GM19468 (cell line): Measurements from ENCODE around the gene DLG3.

Experiments used
- ATAC-seq: cut with Tn5 transposase; IDR thresholded peaks from one replicate; pipeline ENCODE4 v1.9.1; 2021; ENCODE audit warnings: mild to moderate bottlenecking, moderate library complexity, moderate number of reproducible peaks; ENCODE audit not compliant: unreplicated experiment; ENCODE audit errors: extremely low read depth

DLG3 gene

GRCh38 chrX:70436343-70436742, 8.3 kb upstream of the DLG3 start:
- no peak for ATAC-seq

DNA sequence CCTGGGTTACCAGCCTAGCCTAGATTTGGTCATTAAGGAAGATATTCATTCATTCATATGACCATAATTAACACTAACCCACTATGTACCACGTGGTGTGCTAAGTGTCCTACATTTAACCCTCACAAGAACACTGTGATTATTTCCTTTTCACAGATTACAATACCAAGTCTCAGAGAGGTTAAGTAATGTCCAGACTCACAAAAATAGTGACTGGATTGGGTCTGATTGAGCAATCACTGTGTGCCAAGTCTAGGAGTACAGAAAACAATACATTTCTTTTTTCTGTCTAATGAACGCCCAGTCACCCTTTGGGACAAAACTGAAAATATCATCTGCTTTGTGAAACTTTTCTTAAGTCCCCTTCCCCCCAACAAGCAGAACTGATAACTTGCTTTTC, 7.6 kb upstream of the DLG3 start:
- ATAC-seq = no peak

GRCh38 chrX:70437921-70438665, 6.5 kb upstream of the DLG3 start:
- no peak for ATAC-seq

DNA sequence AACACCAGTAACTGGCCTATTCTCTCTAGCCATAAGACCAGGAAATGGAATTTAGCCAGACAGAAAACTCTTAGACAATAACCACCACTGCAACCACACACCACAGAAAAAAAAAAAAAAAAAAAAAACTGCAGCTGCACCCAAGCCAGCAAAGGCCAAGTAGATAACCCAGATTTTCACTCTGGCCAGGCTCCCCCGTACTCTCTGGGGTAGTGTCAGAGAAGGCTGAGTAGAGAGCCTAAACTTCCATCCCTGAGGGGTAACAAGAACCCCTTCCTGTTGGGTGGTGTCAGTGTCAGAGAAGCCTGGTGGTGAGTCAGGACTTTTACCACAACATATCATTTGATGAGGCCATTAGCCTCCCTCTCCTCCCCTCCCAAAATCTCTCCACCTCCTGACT, 5.6 kb upstream of the DLG3 start:
- ATAC-seq = no peak

DNA sequence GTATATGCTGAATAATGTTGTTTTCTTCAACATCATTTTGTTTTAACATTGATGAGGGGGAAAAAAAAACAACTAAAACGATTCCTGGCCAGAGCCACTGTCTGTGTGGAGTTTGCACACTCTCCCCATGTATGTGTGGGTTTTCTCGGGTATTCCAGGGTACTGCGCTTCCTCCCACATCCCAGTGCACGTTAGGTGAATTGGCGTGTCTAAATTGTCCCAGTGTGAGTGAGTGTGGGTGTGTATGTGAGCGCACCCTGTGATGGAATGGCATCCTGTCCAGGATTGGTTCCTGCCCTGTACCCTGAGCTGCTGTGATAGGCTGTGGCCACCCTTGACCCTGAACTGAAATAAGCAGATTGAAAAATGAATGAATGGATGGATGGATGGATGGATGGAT, 2.4 kb upstream of the DLG3 start:
- ATAC-seq = no peak

DNA sequence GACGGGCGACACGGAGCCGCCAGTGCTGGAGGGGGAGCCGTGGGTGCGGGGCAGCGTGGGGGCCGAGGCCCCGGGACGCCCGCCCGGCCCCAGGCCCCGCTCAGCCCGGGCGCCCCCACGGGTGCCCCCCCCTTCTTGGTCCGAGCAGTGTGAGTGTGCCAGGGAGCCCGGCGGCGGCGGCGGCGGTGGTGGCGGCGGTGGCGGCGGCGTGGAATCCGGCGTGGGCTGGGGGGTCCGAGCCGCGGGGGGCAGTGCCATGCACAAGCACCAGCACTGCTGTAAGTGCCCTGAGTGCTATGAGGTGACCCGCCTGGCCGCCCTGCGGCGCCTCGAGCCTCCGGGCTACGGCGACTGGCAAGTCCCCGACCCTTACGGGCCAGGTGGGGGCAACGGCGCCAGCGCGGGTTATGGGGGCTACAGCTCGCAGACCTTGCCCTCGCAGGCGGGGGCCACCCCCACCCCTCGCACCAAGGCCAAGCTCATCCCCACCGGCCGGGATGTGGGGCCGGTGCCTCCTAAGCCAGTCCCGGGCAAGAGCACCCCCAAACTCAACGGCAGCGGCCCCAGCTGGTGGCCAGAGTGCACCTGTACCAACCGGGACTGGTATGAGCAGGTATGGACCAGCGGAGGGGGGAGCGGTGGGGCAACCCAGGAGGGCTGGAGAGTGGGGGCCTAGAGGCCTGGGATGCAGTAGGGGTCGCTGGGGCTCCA, 466 bp downstream of the DLG3 start:
- no peak for ATAC-seq

DNA sequence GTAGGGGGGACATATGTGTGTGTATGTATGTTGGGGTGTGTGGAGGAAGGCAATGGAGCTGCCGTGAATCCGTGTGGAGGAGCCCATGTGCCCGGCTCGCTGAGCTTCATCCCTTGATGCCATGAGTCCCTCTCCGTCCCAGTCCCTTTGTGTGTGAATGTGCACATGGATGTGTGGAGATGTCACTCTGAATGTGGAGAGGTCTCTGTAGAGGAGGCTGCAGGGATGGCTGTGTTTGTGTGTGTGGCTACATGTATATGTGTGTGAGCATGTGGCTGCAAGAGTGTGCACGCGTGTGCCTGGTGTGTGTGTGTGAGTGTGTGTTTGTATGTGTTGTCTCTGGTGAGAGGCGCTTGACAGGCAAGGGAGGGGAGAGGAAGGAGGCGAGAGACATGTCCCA, 1.3 kb downstream of the DLG3 start:
- no peak for ATAC-seq

DNA sequence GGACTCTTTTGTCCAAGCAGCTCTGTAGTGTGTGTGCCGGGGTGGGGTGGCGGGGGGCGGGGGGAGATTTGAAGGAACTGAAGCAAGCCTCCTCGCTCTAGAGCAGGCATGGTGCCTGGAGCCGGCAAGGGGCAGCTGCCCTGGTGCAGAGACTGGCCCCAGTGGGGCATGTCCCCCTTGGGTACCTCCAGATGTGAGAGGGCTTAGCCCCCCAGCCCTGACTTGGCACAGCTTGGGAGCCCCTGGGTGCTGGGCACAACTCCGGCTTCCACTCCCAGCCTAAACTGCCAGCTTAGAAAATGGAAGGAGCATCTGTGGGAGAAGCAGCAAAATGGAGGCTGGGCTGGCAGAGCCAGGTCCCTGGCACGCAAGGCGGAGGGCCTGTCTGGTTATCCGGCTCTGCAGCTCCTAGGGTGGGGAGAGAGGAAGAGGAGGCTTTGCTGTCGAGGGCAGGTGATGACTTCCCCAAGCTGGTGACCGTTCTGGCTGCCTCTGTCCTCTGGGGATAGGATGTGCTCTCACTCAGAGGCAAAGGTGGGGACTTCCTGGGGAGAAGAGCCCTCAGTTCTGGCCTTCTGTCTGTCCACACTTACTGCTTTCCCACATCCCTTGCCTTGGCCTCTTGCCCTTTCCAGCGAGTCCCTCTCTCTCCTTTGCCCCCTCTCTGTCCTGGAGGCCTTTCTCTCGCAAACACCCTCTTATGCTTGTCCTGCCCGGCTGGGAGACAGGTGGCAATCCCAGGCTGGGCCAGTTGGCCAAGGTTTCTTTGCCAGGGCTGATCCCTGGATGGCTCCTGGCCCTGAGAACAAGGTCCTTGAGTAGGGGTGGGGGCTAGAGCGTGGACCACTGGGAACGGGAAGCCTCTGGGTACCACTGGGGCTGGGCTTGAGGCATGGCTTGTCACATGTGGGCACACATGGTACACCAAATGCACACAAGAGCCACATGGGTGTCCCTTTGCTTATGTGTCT, 2.0 kb downstream of the DLG3 start:
- ATAC-seq = no peak

DNA sequence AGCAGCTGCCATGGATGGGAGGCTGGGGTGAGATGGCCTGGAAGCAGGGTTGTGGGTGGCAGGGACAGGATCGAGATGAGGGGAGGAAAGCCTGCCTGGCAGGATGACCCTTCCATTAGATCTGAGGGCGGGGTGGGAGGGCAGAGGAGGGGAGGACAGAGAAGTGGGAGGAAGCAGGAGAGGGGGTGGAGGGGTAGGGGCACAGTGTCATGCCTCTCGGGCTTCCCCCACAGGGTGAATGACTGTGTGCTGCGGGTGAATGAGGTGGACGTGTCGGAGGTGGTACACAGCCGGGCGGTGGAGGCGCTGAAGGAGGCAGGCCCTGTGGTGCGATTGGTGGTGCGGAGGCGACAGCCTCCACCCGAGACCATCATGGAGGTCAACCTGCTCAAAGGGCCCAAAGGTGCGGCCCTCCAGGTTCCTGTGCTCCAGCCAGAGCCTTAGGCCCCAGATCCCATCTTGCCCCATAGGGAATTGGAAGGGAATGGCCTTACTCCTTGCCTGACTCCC, 4.9 kb downstream of the DLG3 start:
- ATAC-seq = no peak

DNA sequence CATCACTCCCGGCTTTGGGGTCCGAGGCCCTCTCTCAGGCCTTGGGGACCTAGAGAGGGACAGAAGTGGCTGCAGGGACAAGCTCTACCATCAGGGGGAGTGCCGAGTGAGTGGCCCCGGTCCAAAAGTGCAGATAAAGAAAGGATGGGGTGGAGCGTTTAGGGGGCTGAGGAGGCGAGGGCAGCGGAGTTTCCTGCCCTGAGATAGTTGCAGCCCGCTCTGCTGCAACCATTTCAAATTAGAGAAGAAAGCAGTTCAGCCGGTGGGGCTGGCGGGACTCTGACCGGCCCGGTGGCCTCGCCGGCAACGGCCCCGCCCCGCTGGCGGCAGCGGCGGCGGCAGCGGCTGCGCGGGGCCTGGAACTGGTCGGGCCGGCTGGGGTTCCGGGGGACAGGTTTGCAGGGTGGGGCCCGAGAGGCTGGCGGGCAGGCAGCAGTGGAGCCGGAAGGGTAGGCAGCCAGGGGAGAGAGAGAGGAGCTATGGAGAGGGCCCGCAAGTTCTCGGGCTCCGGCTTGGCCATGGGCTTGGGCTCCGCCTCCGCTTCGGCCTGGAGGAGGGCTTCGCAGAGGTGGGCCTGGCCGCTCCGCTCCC, 7.6 kb downstream of the DLG3 start:
- ATAC-seq = no peak

- no peak for ATAC-seq
Measured at GRCh38 chrX:70453024-70453618, 8.5 kb downstream of the DLG3 start.

GRCh38 chrX:70454441-70455365, 10.1 kb downstream of the DLG3 start:
- no peak for ATAC-seq

DNA sequence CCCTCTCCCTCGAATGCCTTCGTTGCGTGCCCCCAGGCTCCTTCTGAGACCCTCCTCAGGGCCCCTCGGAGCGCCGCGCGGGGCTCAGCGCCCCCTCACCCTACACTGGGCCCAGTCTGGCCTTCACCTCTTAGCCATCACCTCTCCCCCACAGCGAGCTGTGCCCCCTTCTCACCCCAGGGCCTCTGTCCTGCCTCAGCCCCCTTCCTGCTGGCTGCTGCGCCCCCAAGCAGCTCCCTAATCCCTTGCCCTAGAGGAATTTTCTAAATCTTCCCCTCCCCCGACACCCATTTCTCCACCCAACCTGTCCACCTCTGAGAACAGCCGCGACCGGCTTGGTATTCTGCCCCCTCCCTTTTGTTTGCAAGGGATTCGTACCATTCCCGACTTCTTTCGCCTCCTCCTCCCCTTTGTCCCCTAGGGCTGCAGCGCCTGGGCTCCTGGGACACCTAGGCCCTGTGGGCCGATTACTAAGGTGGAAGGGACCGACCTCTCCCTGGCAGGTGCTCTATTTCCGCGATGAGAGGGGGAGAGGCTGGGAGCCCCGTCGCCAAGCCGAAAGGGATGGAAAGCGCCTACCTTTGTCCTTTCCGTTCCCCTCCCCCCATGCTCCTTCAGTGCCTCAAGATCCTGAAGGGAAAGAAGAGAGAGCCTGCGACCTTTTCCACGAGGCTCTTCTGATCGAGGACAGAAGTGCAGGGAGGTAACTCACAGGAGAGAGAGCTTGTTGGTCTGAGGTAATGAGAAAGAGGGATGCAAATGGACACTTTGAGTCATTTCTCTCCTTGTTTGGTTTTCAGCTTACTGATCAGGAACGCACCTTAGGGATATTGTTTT, 10.9 kb downstream of the DLG3 start:
- peak; percentile 11 for ATAC-seq

DNA sequence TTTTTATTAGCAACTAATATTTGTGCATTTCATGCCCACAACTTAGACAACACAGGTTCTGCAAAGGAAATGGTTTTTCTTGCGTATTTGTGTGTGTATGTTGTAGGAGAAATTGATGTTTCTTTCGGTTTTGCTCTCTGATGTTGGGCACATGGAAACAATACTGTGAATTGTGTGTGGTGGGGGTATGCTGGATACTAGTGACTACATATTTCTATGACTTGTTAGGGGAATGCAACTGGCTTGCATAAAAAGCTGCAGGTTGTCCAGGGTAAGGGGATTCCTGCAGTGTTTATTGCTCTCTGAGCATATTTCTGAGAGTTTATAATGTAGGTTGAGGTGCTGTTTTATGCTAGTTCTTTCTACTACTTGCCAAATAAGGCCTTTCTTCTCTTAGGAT, 11.6 kb downstream of the DLG3 start:
- peak; percentile 11 for ATAC-seq

GRCh38 chrX:70461026-70461425, 16.4 kb downstream of the DLG3 start:
- ATAC-seq = no peak

DNA sequence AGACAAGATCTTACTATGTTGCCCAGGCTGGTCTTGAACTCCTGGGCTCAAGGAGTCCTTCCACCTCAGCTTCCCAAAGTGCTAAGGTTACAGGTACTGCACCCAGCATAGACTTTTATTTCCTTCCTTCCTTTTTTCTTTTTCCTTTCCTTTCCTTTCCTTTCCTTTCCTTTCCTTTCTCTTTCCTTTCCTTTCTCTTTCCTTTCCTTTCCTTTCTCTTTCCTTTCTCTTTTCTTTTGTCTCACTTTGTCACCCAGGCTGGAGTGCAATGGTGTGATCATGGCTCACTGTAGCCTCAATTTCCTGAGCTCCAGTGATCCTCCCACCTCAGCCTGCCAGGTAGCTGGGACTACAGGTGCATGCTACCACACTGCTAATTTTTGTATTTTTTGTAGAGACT, 19.4 kb downstream of the DLG3 start:
- no peak for ATAC-seq

DNA sequence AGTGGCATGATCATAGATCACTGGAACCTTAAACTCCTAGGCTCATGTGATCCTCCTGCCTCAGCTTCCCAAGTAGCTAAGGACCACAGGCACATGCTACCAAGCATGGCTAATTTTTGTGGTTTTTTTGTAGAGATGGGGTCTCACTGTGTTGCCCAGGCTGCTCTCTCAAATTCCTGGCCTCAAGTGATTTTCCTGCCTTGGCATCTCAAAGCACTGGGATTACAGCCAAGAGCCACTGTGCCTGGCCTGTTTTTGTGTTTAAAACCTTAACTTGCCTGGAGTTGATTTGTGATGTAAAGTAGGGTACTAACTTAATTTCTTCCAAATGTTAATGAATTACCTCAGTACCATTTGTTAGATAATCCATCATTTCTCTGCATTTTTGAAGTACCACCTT, 22.3 kb downstream of the DLG3 start:
- no peak for ATAC-seq

DNA sequence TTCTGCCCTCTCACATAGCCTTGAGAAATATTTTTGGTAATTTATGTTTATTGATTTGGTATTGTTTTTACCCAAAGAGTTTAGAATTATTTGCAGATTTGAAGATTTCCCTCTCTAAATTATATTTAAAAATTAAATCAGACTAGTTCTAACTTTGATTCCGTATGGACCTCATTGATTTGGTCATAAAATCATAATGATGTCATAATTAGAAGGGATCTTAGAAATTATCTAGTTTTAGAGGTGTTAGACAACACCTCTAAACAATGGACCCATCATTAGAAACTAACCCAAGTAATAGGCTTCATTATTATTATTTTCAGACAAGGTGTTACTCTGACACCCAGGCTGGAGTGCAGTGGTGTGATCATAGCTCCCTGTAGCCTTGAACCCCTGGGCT, 24.1 kb downstream of the DLG3 start:
- ATAC-seq = no peak
